Measurements from ENCODE around the gene ITGA5.

ITGA5 gene

DNA sequence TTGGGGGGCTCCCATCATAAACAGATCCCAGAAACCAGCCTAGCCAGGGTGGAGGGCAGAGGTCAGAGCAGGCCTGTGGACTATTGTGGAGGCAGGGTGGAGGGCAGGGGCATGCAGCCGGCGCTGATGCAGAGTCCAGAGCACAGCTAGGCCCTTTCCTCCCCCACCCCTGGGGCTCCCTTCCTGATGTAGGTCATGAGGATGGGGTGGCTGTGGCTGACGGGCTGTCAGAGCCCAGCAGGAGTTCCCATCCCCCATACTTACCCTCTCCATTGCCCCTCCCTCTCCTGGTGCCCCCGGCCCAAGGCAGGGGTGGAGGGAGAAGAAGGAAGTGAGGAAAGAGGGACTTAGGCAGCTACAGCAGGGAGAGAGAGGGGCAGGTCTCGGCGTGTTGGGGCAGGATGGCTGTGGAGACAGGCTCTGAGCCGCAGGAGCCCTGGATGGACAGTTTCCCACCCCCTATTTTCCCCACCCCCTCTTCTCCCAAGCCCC, 28.8 kb downstream of the ITGA5 start:
- no peak for DNase-seq (ENCODE audit: low read depth in 3 of 3, low spot score in 1 of 3)

DNA sequence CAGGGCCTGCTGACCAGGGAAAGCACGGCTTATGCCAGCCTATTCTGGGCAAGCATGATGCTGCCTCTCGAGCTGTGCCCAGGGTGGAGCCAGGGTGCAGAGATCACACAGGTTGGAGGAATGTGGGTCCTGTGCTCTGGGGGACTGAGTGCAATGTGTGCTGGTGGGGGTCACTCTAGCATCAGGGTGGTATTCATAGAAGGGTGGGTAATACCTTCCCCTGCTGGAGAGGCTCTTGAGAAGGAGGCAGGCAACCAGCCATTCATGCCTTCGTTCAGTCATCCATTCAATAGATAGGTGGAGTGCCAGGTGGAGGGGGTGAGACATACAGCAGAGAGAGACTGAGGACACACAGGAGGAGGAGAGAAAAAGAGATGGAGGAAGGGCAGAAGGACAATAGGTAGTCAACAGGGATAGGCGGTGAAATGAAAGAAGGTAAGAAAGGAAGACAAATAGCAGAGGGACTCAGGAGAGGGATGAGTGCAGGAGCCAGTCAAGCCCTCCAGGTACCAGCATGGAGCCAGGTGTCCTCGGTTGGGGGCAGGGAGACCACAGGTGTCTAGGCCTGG, 29.4 kb downstream of the ITGA5 start:
- no peak for DNase-seq (ENCODE audit: low read depth in 3 of 3, low spot score in 1 of 3)

DNA sequence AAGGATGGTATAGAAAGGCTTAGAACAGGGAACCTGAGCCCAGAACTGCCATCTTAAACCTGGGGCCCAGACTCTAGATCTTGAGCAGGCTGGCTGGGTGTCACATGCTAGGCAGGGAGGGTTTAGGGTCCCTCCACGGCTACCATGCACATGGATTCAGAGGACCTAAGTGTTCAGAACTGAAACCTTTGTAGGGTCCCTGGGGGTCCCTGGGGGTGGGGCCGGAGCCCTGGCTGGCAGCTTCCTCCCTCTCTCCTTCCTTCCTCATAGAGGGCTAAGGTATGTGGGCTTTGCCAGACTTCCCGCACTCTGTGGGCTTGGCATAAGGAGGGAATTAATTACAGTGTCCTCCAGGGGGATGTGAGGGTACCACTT, 29.9 kb downstream of the ITGA5 start:
- no peak for DNase-seq (ENCODE audit: low read depth in 3 of 3, low spot score in 1 of 3)

DNA sequence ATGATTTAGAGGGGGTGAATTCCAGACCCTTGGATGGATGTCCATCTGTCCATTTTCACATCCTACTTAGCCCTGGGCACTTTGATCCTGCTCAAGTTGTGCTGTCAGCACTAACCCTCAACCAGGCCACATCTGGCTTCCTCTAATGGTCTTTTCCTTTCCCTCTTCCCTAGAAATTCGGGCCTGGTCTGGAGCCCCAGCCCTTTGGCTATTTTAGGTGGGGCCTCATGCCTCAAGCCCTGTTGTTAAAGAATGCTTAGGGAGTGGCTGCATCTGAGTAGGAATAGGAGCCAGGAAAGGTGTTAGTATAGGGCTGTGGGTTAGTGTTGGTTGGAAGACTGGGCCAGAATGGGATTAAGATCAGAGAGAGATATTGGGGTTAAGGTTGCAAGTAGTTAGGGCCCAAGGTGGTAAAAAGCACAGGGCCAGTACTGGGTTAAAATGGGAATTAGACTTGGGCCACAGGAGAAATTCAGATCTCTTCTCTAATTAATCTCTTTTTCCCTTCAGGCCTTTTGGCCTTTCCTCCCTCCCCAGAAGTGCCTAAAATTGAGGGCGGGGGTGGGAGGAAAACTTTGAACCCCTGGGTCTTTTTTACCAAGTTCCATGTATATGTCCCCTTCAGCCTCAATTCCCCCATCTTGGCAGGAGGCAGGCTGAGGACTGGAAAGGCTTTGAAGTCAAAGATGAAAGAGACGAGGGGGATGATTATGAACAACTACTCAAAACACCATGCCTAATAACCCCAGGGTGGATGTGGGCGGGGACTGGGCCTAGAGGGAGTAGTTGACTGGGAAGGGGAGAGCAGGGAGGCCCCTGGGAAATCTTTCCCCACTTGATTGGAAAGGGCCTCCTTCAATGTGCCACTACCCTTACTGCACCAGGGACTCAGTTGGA, 30.6 kb downstream of the ITGA5 start:
- DNase-seq (ENCODE audit: low read depth in 3 of 3, low spot score in 1 of 3) = no peak

DNA sequence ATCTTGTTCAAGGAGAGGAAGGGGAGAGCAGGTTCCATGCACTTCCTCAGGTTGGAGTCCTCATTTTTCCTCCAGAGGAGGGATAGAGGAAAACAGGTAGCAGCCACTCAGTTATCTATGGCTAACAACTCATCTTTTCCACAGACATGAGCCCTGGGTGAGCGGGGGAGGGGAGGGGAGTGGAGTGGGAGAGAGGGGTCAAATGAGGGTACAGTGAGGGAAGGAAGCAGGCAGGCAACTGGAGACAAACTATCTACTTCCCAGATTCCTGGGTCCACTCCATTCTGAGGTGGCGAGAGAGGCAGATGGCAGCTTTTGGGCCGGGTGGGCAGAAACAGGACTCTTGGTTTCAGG, 32.0 kb downstream of the ITGA5 start:
- DNase-seq (ENCODE audit: low read depth in 3 of 3, low spot score in 1 of 3) = no peak

DNA sequence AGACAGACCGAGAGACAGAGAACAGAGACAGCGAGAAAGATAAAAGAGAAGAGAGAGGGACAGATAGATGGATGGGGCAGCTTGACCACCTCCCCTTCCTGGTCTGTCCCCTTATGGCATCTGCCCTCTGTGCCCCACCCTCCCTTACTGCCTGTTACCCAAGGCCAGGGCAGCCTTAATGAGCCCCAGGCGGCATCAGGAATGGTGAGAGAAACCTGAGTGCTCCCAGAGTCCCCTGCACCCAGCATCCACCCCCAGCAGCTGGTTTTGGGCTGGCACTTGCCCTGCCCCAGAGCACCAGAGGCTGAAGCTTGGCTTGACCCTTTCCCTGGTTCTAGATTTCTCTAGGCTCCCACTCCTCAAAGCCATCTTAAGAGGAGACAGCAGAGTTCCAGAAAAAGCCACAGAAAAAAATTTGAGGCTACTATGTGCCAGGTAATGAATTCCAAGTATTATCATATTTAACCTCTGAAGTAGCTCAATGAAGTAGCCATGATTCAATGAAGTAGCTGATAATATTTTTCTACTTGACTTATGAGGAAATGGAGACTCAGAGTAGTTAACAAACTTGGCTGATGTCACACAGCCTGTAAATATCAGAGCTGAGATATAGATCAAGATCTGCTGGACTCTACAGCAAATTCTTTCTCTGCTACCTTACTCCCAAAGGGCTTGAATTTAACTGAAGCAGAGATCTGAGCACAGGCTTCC, 32.5 kb downstream of the ITGA5 start:
- no peak for DNase-seq (ENCODE audit: low read depth in 3 of 3, low spot score in 1 of 3)

DNA sequence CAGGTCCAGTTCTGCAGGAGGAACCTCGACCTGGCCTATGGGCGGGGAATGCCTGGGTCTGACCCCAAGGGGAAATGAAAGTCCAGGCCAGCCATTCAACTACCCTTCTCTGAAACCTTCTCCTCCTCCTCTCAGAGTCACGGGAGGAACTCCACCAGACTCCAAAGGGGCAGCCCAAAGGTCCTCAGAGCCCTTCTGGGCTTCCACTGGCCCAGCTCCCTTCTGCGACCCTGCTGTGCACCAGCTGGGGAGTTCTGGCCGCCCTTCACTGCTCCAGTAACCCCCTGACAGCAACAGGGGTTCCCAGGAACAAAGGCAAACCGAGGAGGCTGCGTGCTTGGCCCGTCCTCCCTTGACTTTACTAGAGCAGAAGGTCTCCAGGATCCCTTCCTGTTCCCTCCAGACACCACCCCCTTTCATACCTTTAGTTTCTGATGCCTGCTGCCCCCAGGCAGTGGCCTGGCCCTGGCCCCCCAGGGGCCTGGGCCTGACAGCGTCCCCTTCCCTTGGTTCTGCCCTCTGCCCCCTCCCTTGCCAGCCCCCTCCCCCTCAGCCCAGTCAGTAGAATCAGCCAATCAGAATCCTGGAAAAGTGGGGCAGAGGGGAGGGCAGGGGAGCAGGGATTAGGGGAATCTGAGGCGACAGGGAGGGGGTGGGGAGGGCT, 33.7 kb downstream of the ITGA5 start:
- no peak for DNase-seq (ENCODE audit: low read depth in 3 of 3, low spot score in 1 of 3)

DNA sequence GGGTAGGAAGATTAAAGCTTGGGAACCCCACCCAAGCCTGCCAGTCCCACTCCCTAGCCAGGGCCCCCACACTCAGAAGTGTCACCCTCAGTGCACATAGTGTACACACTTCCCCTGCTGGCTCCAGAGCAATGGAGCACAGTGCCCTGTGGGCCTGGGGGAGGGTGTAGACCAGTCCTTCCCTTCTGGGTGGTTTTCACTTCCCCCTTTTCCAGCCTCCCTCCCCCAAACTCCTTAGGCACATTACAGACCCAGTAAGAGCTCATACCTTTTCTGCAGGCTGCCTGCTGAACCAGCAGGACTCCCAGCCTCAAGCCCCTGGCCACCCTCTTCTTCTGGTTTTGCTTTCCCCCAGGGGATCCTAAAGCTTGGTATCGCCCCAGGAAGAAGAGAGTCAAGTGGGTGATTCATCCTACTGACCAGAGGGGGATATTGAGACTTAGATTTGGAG, 34.5 kb downstream of the ITGA5 start, which contains the start of gene ZNF385A:
TSS of gene ZNF385A (minus strand) at position 143 of the 451 bp plus-strand sequence. CDS start 219 bp downstream, outside the sequence.
- no peak for DNase-seq (ENCODE audit: low read depth in 3 of 3, low spot score in 1 of 3)

DNA sequence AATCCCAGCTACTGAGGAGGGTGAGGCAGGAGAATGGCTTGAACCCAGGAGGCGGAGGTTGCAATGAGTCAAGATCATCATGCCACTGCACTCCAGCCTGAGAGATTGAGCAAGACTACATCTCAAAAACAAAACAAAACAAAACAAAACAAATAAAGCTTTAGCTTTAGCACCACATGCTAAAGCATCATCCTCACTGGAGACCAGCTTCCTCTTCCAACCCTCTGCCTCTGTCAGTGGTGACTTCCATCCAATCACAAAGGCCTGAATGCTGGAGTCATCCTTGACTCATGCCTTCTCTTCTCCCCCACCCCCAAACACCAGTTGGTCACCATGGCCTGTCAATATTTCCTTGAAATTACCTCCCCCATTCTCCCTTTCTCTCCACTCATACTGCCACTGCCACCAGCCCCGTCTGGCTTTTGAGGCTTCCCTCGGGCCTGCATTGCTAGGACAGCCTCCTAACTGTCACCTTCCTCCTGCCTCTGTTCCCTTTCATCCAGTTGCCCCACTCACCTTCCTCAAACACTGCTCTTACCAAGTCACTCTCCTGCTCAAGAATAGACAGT, 35.9 kb downstream of the ITGA5 start:
- no peak for DNase-seq (ENCODE audit: low read depth in 3 of 3, low spot score in 1 of 3)

DNA sequence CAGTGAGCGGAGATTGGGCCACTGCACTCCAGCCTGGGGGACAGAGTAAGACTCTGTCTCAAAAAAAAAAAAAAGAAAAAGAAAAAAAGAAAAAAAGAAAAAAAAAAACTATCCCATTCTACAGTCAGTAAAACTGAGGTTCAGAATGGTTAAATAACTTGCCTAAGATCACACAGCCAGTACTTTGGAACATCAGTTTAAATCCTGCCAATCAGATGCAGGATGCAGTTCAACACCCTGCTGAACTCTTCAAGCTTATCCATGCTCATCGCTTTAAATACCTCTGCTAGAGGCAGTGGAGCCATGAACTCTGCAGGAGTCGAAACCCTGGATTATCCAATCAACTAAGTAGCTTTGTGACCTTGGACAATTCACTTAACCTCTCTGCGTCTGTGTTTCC, 37.9 kb downstream of the ITGA5 start:
- DNase-seq (ENCODE audit: low read depth in 3 of 3, low spot score in 1 of 3) = no peak

DNA sequence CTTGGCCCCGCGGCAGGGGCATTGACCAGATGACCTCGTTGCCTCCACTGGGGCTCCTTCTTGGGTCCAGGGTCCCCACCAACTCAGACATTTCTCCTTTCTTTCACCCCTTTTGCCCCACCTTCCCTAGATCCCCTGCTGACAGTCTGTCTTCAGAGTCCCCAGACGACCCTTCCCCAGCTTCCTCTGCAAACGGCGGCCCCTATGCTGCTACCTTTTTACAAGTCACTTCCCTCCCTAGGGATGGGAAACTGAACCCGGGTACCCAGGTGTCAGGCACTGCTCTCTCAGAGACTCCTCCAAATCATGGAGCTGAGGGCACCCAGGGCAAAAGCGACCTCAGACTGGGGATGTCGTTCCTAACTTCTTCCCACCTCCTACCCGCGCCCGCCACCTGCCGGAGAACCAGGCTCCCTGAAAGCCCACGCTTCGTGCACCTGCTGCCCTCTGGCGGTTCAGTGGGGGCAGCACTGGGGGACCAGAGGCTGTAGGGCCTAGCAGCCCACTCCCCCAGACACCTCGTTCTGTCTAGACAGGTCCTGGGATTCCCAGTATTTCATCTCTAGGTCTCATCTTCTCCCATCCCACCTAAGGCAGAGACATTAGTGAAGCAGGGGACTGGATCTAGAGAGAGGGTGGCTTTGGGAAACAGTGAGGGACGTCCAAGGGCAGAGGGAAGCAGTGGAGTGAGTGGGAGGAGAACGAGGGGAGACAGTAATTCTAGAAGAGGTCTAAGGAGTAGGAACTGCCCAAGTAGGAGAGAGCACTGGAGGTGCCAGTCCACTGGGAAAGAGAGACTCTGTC, 39.5 kb downstream of the ITGA5 start:
- peak; percentile 65 to 87 (median 76) for DNase-seq (ENCODE audit: low read depth in 3 of 3, low spot score in 1 of 3)

DNA sequence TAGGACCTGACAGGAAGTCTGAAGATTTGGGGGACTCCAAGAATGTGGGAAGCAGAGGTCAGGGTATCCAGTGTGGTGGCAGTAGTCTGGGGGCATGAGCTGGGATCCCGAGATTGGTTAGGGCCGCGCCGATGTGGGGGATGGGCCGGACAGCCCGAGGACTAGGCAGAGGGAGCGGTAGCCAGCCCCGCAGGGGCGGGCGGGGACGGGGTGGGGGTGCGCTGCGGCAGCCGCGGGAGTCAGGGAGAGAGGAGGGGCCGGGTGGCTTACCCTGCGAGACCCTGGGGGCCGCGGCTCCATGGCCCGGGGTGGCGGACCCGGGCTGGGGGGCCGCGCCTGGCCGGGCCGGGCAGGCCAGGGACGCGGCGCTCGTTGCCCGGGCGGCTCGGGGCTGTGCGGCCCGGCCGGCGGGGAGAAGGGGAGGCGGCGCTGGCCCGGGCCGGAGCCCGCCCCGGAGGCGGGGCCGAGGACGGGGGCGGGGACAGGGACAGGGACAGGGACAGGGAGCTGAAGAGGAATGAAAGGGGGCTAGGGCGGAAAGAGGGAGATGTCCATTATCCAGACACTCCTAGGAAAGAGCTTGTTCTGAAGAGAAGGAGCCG, 40.2 kb downstream of the ITGA5 start:
- DNase-seq (ENCODE audit: low read depth in 3 of 3, low spot score in 1 of 3) = no peak

DNA sequence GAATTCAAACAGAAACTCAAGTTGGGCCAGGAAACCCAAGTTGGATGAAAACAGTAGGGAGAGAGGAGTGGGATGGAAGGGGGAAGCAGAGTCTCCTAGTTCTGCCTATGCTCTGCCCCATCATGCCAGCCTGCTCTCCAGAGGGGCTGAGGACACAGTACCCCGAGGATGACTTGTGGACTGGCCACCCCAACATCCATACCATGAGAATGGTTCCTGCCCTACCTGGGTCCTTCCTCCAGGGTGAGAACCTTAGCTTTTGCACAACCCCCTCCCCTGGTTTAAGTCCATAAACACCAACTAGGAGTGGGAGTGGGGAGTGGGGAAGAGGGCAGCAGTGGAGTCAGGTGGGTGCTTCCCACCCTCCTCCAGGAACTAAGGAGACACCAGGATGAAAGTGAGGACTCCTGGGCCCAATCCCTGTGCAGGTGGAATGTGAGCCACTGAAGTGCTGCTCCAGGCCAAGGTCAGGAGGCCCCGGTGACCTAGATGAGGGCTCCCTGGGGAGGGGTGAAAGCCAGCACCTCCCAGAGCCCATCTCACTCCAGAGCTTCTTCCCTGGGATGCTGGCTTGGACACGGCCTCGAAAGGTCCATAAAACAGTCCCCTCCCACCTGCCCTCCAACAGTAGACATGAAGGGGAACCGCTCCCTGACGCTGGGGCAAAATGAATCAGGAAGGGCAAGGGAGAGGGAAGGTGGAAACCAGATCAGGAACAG, 41.1 kb downstream of the ITGA5 start:
- no peak for DNase-seq (ENCODE audit: low read depth in 3 of 3, low spot score in 1 of 3)

DNA sequence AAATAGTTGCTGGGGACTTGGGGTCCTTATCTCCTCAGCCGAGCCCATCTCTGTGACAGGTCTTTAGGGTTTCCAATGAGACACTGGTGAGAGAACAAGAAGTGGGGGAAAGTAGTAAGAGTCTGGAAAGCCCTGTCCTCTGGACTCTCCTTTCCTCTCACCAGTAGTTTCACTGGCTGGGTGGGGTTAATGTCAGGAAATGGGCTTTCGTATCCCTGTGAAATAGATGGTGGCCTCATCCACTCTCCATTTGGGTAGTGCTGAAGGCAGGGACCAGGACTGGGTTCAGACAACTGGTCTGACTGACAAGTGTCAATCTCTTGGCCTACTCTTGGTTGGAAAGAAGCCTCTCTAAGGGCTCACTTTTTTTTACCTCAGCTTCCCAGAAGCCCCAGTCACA, 42.1 kb downstream of the ITGA5 start:
- DNase-seq (ENCODE audit: low read depth in 3 of 3, low spot score in 1 of 3) = no peak

DNA sequence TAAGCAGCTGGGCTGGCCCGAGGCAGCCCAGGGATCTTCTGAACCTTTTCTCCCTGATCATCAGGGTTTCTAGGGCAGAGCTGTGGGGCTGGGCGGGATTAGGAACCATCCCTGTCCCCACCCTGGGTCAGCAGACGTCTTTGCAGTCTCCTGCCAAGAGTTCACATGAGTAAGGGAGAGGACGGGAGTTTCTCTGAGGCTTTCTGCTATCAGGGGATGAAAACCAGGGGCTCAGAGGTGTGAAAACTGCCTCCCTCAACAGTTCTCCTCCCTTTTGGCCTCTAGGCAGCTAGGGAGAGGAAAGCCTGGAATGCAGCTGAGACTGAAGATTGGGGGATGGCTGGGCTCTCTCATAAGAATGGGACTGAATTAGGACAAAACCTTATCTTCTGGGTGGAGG, 42.5 kb downstream of the ITGA5 start:
- no peak for DNase-seq (ENCODE audit: low read depth in 3 of 3, low spot score in 1 of 3)

DNA sequence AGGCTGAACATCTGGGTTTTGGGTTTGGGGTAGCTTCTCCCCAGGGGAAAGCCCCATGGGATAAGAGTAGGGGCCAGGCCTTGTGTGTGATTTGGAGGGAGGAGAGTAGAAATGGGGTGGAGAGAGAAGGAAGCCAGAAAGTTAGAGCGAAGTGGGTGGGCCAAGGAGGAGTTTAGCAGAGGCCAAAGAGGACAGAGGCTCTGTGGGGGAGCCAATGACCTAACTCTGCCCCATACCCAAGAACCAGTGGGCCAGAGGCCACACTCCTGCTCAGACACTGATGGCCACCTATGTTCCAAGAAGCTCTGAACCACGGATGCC, 43.8 kb downstream of the ITGA5 start:
- no peak for DNase-seq (ENCODE audit: low read depth in 3 of 3, low spot score in 1 of 3)

DNA sequence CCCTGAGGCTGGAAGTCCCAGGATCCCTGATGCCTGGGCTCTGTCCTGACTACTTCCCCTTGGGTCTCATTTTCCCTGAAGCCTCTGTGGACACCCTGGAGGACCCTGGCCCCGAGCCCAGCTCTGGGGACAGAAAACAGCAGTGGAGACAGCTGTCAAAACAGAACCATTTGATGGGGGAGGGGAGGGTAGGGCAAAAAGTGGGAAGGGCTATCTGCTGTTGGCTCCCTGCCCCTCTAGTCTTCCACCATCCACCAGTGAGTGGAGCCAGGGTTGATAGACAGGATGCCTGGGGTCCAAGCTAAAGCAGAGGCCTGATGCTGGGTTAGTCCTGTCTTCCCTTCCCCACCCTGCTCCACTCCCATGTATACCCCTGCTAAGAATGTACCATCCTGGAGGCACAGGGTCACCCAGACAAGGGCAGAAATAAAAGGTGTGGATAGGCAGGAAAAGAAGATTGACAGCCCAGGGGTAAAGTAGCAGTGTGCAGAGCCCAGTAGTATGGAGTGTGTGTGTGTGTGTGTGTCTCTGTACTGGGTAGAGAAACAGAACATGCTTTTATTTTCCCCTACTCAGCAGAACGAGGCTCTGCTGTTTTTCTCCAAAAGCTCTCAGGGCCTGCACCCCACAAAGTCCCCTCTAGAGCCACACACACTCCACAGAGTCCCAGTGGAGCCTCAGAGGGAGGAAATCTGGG, 44.4 kb downstream of the ITGA5 start:
- no peak for DNase-seq (ENCODE audit: low read depth in 3 of 3, low spot score in 1 of 3)

DNA sequence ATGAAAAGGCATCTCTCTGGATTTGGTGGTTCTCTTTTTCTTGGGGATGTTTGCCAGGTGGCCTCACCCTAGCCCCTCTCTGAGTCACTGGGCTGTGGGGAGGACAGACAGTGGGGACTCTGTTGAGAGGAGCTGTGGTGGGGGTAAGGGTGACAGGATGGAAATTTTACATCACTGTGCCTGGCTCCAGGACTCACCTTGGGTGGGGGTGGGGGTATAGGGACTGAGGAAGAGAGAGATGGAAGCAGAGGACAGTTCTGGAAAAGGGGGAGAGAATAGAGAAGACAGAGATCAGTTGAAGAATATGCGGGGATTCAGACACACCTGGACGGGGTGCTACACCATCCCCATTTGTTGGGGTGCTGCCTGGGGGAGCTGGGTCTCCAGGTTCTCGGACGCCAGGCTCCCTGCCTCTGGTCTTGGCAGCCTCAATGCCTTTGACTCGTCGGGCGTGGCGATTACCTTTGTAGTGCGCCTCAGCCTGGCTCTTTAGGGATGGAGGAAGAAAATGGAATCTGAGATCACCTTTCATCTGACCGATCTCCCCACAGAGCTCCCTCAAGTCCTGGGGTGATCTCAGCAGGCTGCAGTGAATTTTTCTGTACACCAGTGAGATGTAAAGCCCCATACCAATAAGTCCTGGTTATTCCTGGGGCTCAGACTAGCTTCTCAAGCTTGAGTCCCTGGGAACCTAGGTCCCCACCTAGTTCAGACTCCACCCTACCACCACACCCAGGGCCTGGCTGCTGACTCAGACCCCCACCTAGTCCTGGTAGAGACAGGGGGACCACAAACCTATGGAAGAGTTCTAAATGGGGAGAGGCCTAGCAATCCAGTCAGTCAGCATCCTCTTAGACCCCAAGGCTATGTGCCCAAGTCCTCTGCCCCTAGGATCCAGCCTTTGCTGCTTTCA, 45.2 kb downstream of the ITGA5 start:
- no peak for DNase-seq (ENCODE audit: low read depth in 3 of 3, low spot score in 1 of 3)

Data from stimulated activated CD4-positive, alpha-beta T cell treated with anti-CD3 and anti-CD28 coated beads, TNF-alpha, amount 100 ng/mL, for 1 hour (primary cell).